Body of pancreas (tissue), 4 donors: ENCODE results near the gene TBX4. TPM values are rescaled to one million over a fixed set of nuclear protein-coding genes. Genes with fewer than 3 reads are reported as not detected.
A peak's percentile ranks its signal among the peaks of the same experiment; 100 is the strongest.

Source experiments
- ATAC-seq: fragments of 150-250 bp; one replicate; pipeline ENCODE4 v1.9.1; 2016
- DNase-seq, 4 donors: peaks; one replicate each; pipeline ENCODE4 v3.0.0-alpha.2; 2019
- H3K27ac ChIP-seq, 4 donors: fragments of 200-600 bp; sonication (generic); 1 replicate in 3 of 4; 2 replicates in 1 of 4; pipeline versions ENCODE4 v1.5.1 to v1.6.1; 2016 to 2019; ENCODE audit warnings: mild to moderate bottlenecking in 1 of 4, mixed read lengths in 1 of 4, moderate library complexity in 1 of 4
- H3K27me3 ChIP-seq, 2 donors: fragments of 200-600 bp; sonication (generic); one replicate each; pipeline ENCODE4 v1.6.0; 2016; ENCODE audit warnings: mild to moderate bottlenecking in 1 of 2
- H3K36me3 ChIP-seq, 2 donors: fragments of 200-600 bp; sonication (generic); replicated peaks in 1 of 2; 2 replicates each; pipeline ENCODE4 v1.5.1; 2016; ENCODE audit warnings: low read depth in 2 of 2; ENCODE audit not compliant: insufficient read depth in 1 of 2
- H3K4me1 ChIP-seq: fragments of 200-600 bp; sonication (generic); one replicate; pipeline ENCODE4 v1.6.0; 2016
- H3K4me3 ChIP-seq, 2 donors: fragments of 200-600 bp; sonication (generic); 1 replicate in 1 of 2; 2 replicates in 1 of 2; pipeline ENCODE4 v1.5.1; 2016 to 2019
- H3K9me3 ChIP-seq, 3 donors: fragments of 200-600 bp; sonication (generic); 1 replicate in 2 of 3; 2 replicates in 1 of 3; pipeline ENCODE4 v1.5.1; 2016
- CTCF ChIP-seq, 7 experiments: fragments of 450-650 bp in 4 of 7; fragments of 200-600 bp in 3 of 7; sonication (generic) in 3 of 7; IDR thresholded peaks; one replicate each; pipeline ENCODE4 v1.5.1; 2016 to 2019; ENCODE audit warnings: antibody characterized with exemption in 7 of 7
- POLR2A ChIP-seq, 3 donors: fragments of 450-650 bp; IDR thresholded peaks; one replicate each; pipeline ENCODE4 v1.6.1; 2016; ENCODE audit warnings: antibody characterized with exemption in 3 of 3, mild to moderate bottlenecking in 2 of 3
- WGBS, 2 donors: methylation state at CpG; one replicate each; pipeline ENCODE4 v1.1.5; 2017; 5-methylcytosine and 5-hydroxymethylcytosine counted together
- intact Hi-C: fragments of 100-400 bp; cut with DNase I; formaldehyde crosslinking; loops from one replicate; pipeline ENCODE4 v1.15.1; 2023
- total RNA-seq, 2 donors: library from RNA; depleted of rRNA; stranded (reverse); fragments of >200 nt; gene quantifications; one replicate each; pipeline ENCODE4 v1.1.0, GENCODE V29; 2016

The TBX4 gene
- total RNA-seq, 2 donors from 2014 or later = not detected

DNA sequence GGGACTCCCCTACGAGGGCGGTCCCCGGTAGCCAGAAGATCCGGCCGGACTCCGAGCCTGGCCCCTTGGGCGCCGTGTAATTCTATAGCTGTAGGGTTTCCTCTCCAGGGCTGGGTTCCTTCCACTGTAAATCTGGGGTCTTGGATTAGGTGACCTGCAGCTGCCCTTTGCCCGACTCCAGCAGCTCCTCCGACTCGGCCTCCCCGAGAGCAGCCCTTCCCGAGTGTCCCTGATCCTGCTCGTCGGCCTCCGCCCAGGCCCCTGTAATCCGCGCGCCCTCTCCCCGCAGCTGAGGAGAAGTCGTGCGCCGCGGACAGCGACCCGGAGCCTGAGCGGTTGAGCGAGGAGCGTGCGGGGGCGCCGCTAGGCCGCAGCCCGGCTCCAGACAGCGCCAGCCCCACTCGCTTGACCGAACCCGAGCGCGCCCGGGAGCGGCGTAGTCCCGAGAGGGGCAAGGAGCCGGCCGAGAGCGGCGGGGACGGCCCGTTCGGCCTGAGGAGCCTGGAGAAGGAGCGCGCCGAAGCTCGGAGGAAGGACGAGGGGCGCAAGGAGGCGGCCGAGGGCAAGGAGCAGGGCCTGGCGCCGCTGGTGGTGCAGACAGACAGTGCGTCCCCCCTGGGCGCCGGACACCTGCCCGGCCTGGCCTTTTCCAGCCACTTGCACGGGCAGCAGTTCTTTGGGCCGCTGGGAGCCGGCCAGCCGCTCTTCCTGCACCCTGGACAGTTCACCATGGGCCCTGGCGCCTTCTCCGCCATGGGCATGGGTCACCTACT, 47.1 kb upstream of the TBX4 start:
- Histone ChIP-seq H3K4me3 (no peak overlapping the region), H3K9me3 (no peaks in the 10 kb centered on the region), H3K4me1 (peaks cover 42% of the 10 kb centered on the region), H3K36me3 (no peaks in the 10 kb centered on the region), H3K27ac (peak overlapping the region in 1 of 4 donors; percentile 17), H3K27me3 (peaks cover 0 to 63% of the 10 kb centered on the region in 2 donors)
- WGBS, 2 donors = 13% methylated on average over 68 of the region's 71 CpGs; no CpG with 5 or more reads in 1 of the 2 donors
- ATAC-seq = no peak
- DNase-seq = peak in 1 of 4 donors; percentile 11
- intact Hi-C loops = no loop called here
- no peak for TF ChIP-seq POLR2A (IDR thresholded peaks at IDR 0.05)
- no peak for TF ChIP-seq CTCF (IDR thresholded peaks at IDR 0.05)

DNA sequence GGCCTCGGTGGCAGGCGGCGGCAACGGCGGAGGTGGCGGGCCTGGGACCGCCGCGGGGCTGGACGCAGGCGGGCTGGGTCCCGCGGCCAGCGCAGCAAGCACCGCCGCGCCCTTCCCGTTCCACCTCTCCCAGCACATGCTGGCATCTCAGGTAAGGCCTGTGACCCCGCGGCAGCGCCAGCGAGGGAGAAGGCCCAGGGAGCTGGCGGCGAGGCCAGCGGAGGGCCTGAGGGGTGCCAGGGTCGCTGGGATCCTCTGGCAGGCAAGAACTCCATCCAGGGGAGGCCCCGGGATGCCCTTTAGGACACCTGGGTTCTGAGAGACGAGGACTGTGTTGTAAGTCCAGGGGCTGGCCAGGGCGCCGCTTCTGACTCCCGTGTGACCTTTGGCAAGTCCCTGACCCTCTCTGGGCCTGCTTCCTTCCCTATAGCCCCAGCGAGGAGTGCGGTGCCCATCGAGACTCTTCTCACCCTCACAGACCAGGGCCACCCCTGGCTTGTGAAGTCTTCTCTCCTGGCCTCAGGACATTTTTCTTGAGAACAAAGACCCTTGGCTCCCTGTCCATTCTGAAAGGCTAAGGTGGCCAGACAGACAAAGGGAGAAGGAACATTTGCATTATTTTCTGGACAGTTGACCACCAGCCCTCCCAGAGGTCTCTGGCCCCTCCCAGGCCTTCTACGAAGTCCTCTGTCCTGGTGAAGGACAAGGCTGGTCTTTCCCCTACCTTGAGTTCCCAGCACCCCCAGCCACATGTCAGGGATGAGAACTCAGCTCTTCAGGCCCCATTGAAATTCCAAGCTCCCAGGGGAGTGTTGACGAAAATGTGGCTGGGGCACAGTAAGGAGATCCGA, 46.3 kb upstream of the TBX4 start:
- H3K4me3 ChIP-seq = no peak overlapping the region
- H3K27me3 ChIP-seq = peaks cover 0 to 66% of the 10 kb centered on the region in 2 donors
- H3K36me3 ChIP-seq = no peaks in the 10 kb centered on the region
- peaks cover 43% of the 10 kb centered on the region for H3K4me1 ChIP-seq
- TF ChIP-seq CTCF (IDR thresholded peaks at IDR 0.05) = no peak
- no peak for TF ChIP-seq POLR2A (IDR thresholded peaks at IDR 0.05)
- no peaks in the 10 kb centered on the region for H3K9me3 ChIP-seq
- WGBS, 2 donors = 33 to 57% methylated on average over 20 to 37 of the region's 37 CpGs
- ATAC-seq = no peak
- DNase-seq = peak in 1 of 4 donors; percentile 11
- H3K27ac ChIP-seq = peak overlapping the region in 1 of 4 donors; percentile 17
- intact Hi-C loops = no loop called here

GRCh38 chr17:61406537-61406845, 45.7 kb upstream of the TBX4 start:
- TF ChIP-seq POLR2A (IDR thresholded peaks at IDR 0.05) (no peak), CTCF (IDR thresholded peaks at IDR 0.05) (no peak)
- Histone ChIP-seq H3K36me3 (no peaks in the 10 kb centered on the region), H3K4me3 (no peak overlapping the region), H3K9me3 (no peaks in the 10 kb centered on the region), H3K27me3 (peaks cover 0 to 61% of the 10 kb centered on the region in 2 donors), H3K27ac (no peak overlapping the region), H3K4me1 (peaks cover 44% of the 10 kb centered on the region)
- ATAC-seq (no peak), DNase-seq (no peak)
- 31 to 57% methylated on average over 1 of the region's 1 CpG for WGBS, 2 donors
- intact Hi-C loops = no loop called here

- 45 to 65% methylated on average over 5 to 8 of the region's 8 CpGs for WGBS, 2 donors
- Histone ChIP-seq H3K36me3 (no peaks in the 10 kb centered on the region), H3K27ac (no peak overlapping the region), H3K4me1 (peaks cover 51% of the 10 kb centered on the region), H3K9me3 (no peaks in the 10 kb centered on the region), H3K4me3 (no peak overlapping the region), H3K27me3 (peaks cover 0 to 55% of the 10 kb centered on the region in 2 donors)
- intact Hi-C loops = no loop called here
- DNase-seq (peak in 1 of 4 donors; percentile 6), ATAC-seq (no peak)
- TF ChIP-seq CTCF (IDR thresholded peaks at IDR 0.05) = no peak
- no peak for TF ChIP-seq POLR2A (IDR thresholded peaks at IDR 0.05)
These were observed 45.0 kb upstream of the TBX4 start for GRCh38 chr17:61406971-61407911.
